NCI-H1048 (cell line): ENCODE results near the gene F11R.
"Not testable (repeated sequence)": the region's sequence is repeated elsewhere in the genome, so short reads cannot be mapped to it uniquely, and the experiment has no call there.

ENCODE experiments used
- DNase-seq: peaks from one replicate; lab custom pipeline; 2025; lab: John Stamatoyannopoulos, UW

The F11R gene

DNA sequence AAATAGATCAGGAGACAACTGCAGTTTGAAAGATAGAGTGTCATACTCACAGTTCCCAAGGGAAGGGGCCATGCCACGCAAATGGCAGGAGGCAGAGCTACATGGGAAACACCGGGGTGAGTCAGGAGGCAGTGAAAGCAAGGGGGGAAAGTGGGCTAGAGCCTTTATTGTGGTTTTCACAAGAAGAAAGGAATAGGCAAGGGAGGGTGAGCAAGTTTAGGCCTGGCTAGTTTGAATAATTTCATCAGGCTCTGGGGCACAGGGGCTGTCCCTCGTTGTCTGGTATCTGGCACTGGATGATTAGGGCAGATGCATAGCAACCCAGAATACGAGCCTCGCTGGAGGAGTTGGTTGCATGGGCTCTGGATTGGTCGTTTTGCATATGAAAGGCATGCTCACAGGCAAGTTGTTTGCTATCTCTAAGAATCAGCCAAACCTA is 49.3 kb downstream of the F11R start:
- DNase-seq: no peak

DNA sequence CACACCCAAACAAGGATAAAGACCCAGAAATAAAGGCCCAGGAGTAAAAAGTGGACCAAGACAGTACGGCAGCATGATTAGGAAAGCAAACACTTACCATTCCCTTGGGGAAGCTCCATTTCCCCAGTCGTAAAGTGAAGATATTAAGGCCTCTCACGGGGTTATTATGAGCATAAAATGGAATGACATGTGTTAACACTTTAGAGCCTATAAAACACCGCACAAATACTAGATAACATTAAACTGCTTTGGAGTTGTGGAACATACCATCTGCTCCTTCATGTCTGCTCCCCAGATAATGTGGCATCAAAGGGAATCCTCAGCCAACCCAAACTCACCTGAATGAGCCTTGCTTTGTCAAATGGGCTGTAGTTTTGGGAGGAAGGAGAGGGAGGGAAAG is 57.4 kb downstream of the F11R start:
- DNase-seq: no peak

DNA sequence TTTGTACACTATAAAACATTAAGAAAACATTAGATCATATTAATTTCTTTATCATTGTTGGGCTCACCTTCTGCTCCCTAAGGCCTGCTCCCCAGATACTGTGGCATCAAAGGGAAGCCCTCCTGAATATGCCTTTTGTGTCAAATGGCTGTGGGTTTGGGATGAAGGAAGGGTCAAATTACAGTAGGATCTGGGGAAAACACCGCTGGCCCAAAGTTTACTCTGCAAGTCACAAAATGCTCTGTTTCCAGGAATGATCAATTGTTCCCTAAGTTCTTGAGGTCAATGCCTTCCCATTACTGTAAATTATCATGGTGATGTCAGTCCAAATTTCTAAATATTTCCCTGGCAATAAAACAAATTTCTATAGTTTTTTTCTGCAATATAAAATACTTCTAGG is 59.5 kb downstream of the F11R start:
- DNase-seq: no peak

DNA sequence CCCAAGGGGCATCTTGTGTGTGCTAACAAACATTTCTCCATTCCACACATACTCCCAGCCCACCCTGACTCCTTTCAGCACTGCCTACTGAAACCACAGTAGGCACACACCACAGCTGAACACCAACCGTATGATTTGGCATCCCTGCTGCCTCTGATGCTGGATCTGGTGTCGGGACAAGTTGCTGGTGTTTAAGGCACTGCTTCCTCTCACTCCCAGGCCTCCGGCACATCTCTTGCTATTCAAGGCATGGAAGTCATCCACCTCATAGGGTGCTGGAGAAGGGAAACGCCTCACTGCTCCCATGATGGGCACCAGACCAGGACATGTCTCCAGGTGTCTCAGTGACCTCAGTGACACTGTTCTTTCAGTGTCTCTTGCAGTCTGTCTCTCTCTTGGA is 64.0 kb downstream of the F11R start:
- no peak for DNase-seq

DNA sequence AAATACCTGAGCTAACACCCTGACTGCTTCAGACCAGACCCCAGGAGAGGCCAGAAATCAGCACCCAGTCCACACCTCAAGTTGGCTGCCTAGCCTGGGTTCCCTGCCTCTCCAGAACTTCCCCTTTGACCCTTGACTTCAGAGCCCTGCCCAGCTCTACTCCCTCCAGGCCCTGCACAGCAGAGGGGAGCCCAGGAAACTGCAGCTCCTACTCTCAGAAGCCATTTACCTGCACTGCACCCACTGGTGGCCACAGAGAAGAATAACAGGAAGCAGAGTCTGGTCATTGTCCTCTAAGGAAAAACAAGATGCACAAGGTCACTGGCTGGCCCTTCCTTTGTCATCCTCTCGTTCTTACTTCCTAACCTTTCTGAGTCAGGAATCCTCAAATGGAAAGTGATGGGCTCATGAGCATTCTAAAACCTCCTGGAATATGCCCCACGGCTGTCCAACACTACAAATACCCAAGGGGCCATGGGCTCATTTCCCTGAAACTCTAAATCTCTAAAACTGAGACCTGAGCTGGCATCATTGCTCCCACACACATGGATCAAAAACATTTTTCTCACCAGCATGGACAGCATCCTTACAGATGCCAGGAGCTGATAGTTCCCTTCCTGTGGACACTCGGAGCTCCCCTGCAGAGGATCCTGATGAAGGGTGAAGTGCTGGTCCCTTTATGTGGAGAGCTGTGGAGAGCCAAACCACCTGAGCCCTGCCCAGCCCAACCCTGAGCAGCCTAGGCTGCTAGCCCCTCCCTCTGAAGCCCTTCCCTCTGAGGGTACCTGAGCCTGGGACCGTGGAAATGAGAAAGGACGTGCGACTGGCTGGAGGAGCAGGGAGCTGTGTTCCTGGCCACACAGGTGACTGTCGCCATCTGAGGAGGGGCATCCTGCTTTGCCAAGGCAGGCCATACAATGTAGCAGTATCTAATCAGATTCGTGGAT is 66.5 kb downstream of the F11R start, which contains the start of gene ITLN2:
ITLN2 (minus strand) TSS at position 652 of the 947 bp plus-strand sequence; CDS start at position 584, 68 bp downstream.
- no peak for DNase-seq

DNA sequence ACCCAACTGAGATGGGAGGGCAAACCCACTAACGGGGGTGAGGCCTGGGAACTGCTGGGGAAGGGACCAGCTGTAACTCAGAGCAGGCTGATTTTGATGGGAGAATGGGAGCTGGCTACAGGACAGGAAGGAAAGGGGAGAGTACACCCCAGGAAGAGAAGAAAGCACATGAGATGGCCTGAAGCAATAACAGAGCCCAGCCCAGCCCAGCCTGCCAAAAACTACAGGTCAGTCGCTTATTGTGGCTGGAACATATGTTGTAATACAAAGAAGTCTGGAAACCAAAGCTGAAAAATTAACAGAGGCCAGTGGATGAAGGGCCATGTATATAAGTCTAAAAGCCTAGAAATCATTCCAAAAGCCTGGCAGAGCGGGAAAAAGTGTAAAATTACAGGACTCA is 67.9 kb downstream of the F11R start:
- no peak for DNase-seq

DNA sequence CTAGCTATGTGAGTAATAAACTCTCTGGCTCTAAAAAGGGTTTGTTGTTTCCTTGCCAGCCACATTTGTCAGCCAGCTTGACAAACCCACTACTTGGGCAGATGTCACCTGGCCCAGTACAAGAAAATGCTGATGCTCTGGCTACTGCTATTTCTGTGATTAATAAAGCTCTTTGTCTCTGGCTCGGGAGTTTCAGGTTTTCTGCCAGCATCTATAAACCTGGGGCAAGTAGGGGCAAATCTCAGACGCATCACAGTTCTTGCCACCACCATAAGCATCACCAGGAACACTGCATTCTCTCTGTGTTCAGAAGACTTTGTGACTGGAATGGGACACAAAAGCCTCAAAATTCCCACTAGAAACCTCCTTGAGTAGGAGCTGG is 68.8 kb downstream of the F11R start:
- DNase-seq: no peak

DNA sequence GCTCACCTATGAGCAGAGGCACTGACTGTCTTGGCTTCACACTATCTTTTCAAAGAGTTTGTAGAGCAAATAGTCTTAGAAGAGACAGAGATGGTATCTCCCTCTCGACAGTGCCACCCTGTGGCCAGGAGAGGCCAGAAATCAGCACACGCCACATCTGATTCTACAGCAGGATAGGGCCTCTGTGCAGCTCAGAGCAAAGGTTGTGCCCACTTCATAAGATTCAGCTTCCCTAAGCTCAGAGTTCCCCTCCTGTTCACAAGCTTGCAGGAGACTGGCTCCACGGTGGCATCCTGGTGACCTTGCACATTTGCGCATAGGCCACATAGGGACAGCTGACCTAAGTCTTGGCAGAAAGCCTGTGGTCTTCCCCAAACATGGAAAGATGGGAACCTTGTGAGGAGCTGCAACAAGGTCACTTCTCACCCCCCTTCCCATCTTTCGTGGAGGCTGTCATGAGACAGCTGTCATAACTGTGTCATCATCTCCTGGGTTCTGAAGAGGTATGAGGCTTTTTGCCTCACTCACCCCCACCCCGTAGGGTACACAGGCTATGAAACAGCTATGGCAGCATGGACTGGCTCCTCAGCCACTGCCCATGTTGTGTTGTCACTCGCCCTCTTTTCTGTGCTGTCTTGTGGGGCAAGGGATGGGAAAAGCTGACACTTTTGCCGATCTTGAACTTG is 69.4 kb downstream of the F11R start:
- peak; percentile 30 for DNase-seq

DNA sequence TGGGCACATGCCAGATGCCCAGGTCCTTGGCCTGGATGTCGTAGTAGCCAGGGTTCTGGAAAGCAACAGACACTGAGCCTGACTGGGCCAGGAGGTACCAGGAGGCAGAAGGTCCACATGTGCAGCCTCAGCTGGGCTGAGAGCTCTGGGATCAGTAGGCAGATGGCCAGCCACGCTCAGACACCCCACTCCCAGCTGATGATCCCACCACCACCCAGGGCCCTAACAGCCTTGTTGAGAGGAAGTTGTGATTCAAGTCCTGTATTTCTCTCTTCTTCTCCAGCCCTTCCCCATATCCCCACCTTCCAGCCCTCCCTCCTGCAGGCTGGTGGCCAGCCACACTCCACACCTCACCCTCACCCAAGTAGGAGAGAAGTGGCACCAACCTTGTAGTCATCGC is 70.3 kb downstream of the F11R start:
- DNase-seq: no peak

DNA sequence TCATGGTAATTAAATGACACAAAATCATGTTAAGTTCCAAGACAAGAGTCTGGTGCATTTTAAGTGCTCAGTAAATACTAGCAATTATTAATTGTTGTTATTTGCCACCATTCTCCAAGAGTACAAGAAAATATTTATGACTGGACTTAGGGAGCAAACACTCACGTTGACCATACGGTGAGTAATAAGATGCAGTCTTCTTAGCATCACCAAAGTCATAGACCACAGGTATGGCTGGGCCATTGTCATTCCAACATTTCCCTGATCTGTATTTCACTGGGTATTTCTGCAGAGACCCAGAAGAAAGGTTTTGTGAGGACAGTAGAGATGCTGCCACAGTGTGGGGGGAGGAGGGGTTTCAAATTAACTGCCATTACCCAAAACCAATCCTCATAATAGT is 71.1 kb downstream of the F11R start:
- no peak for DNase-seq

DNA sequence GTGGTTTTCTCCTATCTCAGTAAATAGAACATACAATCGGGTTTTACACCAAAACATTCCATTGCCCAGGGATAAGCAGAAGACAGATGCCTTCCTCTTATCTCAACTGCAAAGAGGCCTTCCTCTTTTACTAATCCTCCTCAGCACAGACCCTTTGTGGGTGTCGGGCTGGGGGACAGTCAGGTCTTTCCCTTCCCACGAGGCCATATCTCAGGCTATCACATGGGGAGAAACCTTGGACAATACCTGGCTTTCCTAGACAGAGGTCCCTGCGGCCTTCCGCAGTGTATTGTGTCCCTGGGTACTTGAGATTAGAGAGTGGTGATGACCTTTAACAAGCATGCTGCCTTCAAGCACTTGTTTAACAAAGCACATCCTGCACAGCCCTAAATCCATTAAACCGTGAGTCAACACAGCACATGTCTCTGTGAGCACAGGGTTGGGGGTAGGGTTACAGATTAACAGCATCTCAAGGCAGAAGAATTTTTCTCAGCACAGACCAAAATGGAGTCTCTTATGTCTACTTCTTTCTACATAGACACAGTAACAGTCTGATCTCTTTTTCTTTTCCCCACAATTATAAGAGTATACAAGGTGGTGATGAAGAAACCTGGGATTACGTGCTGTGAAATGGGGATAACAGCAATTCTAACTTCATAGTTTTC is 71.6 kb downstream of the F11R start:
- not testable (repeated sequence) for DNase-seq

DNA sequence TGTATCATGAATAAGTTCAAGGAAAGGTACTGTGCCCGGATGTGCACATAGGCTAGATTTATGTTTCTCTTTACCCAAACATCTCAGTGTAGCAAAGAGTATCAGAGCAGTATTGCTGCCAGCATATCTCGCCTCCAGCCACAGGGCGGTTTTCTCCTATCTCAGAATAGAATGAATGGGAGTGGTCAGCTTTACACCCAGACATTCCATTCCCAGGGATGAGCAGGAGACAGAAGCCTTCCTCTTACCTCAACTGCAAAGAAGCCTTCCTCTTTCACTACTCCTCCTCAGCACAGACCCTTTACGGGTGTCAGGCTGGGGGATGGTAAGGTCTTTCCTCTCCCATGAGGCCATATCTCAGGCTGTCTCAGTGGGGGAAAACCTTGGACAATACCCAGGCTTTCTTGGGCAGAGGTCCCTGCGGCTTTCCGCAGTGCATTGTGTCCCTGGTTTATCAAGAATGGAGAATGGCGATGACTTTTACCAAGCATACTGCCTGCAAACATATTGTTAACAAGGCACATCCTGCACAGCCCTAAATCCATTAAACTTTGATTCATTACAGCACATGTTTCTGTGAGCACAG is 73.7 kb downstream of the F11R start:
- DNase-seq: not testable (repeated sequence)

DNA sequence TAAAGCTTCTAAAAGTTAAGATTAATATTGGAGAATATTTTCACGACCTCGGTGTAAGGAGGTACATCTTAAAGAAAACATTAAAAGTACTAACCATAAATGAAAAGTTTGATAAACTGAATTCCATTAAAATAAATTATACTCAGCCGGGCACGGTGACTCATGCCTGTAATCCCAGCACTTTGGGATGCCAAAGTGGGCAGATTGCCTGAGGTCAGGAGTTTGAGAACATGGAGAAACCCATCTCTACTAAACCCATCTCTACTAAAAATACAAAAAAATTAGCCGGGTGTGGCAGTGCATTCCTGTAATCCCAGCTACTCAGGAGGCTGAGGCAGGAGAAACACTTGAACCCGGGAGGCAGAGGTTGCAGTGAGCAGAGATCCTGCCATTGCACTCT is 75.1 kb downstream of the F11R start:
- DNase-seq: not testable (repeated sequence)
